Panc1 (cell line): ENCODE measurements around the gene KTN1.

Experiments used
- TF ChIP-seq, protein P1 (sequence below): fragments of 450-650 bp; IDR thresholded peaks from 2 replicates; pipeline ENCODE4 v1.5.1; 2017; ENCODE audit warnings: mild to moderate bottlenecking
- TF ChIP-seq, protein P2 (sequence below), 2 experiments: IDR thresholded peaks; 2 replicates each; pipeline ENCODE4 v1.6.1; 2011 to 2012; ENCODE audit warnings: low read depth in 2 of 2, control low read depth in 1 of 2, low read length in 1 of 2, mild to moderate bottlenecking in 1 of 2, moderate library complexity in 1 of 2; ENCODE audit not compliant: insufficient read depth in 1 of 2

DNA sequence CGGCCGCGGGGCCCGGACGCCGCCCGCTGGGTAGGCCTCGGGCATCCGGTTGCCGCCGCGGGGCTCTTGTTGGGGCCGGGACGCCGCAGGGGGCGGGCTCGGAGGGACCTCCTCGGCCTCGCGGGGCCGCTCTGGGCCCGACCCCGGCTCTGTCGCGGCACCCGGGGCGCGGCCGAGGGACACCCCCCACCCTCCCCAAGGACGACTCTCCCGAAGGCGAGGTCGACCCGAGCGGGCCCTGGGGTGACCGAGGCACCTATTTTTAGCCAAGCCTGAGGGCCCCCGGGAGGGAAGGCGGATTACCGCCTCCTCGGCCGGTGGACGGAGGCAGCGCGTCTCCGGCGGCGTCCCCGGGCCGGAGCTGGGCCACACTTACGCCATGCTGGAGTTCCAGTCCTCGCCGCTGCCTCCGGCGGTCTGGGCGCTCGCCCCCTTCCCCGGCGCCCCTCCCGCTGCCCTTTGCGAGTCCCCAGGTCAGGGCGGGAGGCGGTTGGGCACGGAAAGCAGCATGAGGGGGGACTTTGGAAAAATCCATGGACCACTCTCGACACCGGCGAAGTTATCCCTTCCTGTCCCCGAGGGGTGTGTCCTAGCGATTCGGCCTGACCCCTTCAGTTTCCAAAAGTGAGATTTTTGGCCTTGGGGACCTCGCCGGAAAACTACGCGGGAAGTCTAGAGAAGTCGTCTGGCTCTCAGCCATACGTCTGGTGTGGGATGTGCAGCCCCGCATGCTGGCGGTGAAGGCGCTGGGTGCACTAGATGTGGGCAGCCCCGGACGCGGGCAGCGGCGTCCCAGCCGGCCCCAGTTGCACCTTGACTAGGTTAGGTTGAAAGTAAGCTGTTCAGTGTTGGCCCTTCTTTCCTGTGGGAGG, 699 bp downstream of the KTN1 start:
- TF ChIP-seq, protein P1, sequence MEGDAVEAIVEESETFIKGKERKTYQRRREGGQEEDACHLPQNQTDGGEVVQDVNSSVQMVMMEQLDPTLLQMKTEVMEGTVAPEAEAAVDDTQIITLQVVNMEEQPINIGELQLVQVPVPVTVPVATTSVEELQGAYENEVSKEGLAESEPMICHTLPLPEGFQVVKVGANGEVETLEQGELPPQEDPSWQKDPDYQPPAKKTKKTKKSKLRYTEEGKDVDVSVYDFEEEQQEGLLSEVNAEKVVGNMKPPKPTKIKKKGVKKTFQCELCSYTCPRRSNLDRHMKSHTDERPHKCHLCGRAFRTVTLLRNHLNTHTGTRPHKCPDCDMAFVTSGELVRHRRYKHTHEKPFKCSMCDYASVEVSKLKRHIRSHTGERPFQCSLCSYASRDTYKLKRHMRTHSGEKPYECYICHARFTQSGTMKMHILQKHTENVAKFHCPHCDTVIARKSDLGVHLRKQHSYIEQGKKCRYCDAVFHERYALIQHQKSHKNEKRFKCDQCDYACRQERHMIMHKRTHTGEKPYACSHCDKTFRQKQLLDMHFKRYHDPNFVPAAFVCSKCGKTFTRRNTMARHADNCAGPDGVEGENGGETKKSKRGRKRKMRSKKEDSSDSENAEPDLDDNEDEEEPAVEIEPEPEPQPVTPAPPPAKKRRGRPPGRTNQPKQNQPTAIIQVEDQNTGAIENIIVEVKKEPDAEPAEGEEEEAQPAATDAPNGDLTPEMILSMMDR = no peak
- TF ChIP-seq, protein P2, sequence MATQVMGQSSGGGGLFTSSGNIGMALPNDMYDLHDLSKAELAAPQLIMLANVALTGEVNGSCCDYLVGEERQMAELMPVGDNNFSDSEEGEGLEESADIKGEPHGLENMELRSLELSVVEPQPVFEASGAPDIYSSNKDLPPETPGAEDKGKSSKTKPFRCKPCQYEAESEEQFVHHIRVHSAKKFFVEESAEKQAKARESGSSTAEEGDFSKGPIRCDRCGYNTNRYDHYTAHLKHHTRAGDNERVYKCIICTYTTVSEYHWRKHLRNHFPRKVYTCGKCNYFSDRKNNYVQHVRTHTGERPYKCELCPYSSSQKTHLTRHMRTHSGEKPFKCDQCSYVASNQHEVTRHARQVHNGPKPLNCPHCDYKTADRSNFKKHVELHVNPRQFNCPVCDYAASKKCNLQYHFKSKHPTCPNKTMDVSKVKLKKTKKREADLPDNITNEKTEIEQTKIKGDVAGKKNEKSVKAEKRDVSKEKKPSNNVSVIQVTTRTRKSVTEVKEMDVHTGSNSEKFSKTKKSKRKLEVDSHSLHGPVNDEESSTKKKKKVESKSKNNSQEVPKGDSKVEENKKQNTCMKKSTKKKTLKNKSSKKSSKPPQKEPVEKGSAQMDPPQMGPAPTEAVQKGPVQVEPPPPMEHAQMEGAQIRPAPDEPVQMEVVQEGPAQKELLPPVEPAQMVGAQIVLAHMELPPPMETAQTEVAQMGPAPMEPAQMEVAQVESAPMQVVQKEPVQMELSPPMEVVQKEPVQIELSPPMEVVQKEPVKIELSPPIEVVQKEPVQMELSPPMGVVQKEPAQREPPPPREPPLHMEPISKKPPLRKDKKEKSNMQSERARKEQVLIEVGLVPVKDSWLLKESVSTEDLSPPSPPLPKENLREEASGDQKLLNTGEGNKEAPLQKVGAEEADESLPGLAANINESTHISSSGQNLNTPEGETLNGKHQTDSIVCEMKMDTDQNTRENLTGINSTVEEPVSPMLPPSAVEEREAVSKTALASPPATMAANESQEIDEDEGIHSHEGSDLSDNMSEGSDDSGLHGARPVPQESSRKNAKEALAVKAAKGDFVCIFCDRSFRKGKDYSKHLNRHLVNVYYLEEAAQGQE (IDR thresholded peaks at IDR 0.05; ENCODE audit: insufficient read depth in 1 of 2, low read depth in 2 of 2, low read length in 1 of 2) = no peak
